ENCODE data around the gene FHIP1B.
"Not testable (repeated sequence)": the region's sequence is repeated elsewhere in the genome, so short reads cannot be mapped to it uniquely, and the experiment has no call there.

FHIP1B gene

DNA sequence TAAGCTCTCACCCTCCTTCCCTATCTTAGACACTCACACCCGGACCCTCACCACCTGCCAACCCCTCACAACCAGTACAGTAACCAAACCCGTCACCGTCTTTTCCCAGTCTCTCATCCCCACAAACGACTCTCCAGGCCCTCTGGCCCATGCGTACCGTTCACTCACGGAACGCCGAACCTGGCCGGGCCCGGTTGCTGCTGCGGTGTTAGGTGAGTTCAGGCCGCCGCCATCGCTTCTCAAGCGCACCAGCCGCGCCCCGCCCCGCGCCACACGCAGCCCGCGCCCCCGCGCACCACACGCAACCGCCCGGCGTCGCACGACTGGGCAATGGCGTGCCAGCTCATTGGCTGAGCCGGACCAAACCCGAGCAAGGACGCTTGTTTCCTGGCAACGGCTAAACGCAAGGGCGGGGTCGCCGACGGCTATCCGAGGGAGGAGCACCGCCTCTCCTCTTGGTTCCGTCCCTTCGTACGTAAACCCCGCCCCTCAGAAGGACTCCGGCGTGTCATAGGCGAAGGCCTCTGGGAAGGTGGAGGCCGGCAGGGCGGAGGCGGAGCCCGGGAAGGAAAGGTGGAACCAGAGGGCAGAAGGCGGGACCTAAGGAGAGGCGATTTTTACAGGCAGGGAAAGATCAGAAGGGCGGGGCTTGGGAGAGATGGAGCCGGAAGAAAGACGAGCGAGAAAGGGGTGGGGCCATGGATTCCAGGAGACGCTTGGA lies at the start of gene FHIP1B:
Gene FHIP1B (minus strand): TSS at position 250 of the 721 bp plus-strand sequence. CDS start 10,120 bp downstream, outside the sequence.
- peak; percentile 99 for DNase-seq

DNA sequence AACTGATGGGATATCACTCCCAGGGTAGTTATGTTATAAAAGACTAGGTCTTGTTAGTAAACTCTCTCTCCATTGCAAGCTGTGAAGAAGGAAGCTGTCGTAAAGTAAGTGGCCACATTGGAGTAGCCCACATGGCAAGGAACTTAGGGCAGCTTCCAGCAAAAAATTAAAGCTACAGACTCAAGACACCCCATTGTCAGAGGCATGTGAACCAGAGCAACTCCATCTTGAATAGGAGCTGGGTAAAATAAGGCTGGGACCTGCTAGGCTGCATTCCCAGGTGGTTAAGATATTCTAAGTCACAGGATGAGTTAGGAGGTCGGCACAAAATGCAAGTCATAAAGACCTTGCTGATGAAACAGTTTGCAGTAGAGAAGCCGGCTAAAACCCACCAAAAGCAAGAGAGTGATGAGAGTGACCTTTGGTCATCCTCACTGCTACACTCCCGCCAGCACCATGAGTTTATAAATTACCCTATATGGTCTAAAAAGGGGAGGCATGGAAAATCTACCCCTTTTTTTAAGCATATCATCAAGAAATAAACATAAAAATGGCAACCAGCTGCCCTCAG lies 49.1 kb upstream of the FHIP1B start:
- no peak for DNase-seq

DNA sequence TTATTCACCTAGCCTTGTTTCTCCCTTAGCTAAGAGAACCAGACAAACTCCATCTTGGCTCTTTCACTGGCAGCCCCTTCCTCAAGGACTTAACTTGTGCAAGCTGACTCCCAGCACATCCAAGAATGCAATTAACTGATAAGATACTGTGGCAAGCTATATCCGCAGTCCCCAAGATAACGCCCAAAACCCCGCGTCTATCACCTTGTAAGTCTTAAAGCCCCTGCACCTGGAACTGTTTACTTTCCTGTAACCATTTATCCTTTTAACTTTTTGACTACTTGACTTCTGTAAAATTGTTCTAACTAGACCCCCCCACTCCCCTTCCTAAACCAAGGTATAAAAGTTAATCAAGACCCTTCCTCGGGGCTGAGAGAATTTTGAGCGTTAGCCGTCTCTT lies 46.4 kb upstream of the FHIP1B start:
- not testable (repeated sequence) for DNase-seq

DNA sequence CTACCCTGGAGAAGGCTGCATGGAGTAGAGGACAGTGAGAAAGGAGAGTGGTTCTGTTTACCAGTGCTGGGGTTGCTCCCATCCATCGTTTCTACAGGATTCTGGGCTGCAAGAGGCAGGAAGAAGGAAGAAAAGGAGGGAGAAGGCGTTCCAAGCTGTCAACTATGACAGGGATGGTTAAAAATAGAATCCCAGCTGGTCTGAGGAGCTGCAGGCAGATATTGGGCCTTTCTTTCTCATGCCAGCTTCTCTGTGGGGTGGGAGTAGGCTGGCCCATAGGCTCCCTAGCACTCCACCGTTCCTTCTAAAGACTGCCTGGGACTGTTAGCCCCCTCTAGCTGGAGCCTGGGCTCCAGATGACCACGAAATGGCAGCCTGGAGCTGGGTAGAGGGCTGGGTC lies 38.8 kb upstream of the FHIP1B start:
- DNase-seq: no peak

DNA sequence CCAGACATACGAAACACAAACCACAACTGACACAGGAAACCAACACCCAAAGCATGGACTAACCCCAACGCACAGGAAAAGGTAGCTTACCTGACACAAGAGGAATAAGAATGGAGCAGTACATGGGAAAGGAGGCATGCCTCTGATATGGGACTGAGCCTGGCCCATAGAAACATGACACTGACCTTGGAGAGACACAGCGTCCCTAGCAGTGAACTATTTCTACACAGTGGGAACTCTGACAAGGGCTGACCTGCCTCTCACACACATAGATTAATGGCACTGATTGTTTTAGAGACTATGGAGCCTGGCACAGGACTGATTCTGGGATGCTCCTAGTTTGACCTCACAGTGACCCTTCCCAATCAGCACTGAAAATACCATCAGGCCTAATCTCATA lies 37.2 kb upstream of the FHIP1B start:
- no peak for DNase-seq

DNA sequence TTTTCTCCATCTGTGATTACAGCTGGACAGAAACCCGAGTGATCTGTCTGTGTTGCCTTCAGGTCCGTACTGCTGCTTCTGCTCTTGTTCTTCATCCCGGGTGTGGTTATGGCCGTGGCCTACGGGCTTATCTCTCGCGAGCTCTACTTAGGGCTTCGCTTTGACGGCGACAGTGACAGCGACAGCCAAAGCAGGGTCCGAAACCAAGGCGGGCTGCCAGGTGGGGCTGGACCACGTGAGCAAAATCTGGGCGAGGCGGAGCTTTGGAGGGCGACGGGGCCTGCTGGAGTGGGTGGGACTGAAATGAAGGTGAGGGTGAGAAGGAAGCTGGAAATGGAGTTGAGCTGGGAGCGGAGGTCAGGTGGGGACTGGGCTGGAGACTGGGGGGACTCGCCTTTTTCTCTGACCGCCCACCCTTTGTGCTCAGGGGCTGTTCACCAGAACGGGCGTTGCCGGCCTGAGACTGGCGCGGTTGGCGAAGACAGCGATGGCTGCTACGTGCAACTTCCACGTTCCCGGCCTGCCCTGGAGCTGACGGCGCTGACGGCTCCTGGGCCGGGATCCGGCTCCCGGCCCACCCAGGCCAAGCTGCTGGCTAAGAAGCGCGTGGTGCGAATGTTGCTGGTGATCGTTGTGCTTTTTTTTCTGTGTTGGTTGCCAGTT lies 36.3 kb upstream of the FHIP1B start:
- DNase-seq: no peak

DNA sequence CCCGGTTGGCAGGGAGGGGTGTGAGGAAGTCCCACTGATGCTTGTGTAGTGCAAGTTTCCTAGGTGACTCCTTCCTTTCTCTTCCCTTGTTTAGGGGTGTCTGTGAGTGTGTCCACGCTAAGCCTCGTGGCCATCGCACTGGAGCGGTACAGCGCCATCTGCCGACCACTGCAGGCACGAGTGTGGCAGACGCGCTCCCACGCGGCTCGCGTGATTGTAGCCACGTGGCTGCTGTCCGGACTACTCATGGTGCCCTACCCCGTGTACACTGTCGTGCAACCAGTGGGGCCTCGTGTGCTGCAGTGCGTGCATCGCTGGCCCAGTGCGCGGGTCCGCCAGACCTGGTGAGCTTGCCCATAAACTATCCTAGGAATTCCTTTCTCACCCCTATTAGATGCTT lies 35.6 kb upstream of the FHIP1B start:
- DNase-seq: peak; percentile 3

DNA sequence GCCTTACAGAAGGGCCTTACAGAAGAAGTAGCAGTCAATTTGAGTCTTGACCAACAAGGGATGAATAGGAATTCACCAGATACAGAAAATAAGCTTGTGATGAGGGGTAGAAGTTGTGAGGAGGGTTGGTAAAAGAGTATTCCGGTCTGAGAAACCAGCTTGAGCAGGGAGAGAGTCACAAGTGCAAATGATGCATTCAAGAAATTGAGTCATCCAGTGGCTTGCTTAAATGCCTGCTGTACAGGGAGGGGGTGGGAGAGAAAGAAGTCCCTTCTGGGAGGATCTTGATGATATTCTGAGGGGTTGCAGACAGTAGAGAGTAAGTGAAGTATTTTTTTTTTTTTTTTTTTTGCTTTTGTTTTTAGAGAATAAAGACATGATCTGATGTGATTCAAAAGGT lies 34.4 kb upstream of the FHIP1B start:
- DNase-seq: no peak

DNA sequence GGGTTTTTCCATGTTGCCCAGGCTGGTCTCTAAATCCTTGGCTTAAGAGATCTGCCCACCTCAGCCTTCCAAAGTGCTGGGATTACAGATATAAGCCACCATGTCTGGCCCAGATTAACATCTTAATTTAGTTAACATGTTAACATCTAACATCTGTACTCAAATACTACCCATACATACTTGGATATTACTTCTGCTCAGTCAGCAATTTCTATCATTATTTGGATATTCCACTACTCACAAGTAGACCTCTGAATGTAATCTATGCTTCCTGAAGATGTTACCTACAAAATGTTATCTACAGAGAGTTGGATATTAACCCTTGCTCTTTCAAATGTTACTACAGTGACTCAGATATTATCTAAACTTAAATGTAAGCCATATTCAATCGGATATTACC lies 29.2 kb upstream of the FHIP1B start:
- no peak for DNase-seq

DNA sequence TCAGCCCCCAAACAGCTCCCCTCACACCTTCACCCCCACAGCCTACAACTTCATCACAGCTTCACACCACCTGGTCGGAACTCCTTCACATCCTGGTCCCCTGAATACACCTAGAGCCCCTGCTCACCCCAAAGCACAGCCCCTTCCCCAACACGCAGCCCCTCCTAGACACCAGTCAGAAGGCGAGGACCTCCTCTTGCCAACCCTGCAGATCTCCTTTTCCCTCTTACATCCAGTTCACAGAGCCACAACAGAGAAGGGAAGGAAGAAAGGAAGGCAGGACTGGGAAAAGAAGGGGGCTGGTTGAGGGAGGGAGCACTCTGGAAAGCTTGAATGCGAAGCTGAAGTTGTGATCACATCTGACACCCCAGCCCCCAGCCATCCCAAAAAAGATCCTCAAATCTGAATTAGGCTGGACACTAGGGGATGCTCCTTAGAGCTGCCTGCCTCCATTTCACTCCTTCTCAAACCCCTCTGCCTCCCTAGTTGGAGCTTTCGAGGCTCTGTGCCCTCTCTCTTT lies 25.8 kb upstream of the FHIP1B start:
- DNase-seq: no peak

DNA sequence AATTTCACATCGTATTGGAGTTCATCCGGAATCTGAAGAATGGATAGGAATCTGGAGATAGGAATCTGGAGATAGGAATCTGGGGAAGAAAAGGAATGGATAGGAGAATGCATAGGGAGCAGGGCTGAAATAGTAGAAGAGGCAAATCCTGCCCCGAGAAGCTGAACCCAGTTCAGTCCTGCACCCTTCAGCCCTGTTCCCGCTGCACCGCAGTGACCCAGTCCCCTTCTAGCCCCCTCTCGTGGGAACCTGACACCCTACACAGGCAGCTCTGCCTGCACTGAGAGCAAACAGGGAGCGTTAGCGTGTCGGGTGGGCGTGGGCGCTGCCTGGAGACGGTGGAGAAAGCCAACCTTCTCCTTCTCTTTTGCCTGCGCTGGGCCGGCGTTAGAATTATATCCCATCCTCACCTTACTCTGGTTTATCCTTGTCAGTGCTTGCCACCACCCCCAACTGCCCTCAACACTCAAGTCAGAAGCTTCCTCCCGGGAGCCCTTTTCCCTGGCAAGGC lies 24.2 kb upstream of the FHIP1B start:
- DNase-seq: no peak

DNA sequence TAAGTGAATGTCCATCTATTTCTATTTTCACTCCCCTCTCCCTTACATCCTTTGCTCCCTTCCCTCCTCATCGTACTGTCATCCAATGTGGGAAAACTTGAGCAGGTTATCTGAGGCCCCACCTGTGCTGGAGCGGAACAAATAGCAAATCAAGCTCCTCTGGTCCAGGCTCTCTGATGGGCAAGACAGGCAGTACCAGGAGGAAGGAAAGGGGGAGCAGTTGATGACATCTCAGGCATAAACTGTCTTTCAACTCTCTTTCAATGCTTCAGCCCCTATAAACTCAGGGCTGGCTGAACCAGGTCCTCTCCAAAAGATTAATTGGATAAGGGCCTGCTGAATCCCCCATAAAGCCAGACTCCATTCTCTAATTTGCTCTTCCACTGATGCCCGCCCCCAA lies 23.7 kb upstream of the FHIP1B start:
- DNase-seq: no peak

DNA sequence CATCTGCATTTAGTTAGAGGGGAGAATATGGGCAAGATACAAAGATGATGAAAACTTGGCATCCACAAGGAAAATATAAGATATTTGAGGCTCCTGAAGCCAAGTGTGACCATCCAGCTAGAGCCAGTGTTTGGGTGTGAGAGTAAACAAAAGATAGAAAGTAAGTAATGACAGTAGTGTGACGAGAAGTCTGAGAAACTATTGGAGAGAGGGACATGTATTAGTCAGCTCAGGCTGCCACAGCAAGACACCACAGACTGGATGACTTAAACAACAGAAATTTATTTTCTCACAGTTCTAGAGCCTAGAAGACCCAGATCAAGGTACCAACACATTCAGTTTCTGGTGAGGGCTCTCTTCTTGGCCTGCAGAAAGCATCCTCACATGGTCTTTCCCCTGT lies 18.8 kb upstream of the FHIP1B start:
- DNase-seq: no peak

DNA sequence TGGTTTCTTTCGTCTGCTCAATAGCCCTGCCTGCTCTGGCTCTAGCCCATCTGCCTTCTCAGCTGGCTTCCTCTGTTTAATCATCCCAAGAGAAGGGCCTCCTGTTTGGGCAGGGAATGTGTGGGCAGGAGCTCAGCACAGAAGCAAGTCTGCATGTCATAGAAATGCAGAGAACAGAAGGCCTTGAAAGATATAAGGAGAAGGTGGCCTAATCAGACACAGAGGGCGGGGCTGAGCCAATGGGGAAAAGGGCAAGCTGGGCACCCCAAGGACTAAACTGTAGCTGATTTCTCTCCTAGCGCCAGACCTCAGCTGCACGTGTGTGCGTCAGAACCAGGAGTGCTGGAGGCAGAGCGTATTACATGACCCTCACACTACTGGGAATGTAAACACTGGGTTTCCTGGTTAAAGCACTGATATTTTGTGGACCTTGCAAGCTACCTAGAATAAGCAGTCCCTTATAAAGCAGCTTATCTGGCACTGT lies 17.6 kb upstream of the FHIP1B start:
- no peak for DNase-seq

DNA sequence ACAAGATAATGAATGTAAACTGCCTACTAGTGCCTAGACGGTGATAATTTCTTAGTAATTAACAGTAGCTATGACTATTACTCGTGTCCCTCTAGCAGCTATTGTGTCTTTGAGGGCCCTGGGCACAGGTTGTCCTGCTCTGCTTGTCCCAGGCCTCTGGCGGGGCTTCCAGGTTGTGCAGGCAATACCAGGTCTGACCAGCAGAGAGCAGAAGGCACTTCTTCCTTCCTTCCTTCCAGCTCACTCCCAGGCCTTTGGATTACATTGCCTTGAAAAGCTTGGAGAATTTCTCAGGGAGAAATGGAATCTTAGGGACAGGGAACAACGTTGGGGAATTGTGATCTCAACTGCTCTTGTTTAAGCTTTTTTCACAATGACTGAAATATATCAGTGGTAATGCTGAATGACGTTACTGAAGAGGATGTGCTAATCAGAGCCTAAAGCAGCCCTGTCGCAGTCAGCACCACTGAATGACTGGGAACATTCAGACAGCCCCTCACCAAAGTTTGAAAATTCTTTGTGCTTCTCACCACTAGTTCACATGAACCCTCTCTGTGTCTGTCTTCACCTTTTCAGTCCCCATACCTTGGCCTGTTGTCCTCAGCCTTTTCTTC lies 16.8 kb upstream of the FHIP1B start:
- DNase-seq: peak; percentile 50

DNA sequence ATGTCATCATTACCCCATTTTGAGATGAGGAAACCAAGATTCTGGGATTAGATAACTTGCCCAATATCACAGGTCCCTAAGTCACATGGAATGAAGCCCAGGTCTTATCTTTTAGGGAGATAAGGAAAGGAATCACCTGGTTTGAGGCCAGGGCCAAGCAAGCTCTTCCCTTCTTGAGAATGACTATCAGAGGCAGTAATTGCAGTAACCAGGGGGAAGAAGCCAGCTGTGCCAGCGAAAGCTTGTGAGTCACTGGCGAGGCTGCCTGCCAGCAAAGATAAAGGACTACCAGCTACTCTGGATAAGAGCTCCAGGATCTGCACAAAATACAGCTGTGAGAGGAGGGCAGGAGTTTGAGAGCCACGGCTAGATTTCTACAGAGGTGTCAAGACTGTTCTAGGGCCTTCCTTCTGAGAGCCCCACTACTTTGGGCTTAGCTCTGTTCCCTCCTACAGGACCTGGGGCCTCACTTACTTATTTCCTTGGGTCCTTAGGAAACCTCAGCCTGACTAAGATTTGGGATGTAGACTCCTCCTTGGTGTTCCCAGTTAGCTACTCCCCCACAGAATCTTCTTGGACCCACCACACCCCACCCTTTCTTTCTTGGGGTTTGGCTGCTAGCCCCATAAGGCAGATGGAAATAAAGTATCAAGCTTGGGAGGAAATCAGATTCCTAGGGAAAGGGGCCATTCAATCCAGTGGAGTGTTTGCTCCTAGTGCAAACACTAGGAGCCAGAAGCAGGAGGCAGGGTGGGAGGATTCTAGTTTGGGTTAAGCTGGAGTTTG lies 15.5 kb upstream of the FHIP1B start:
- DNase-seq: no peak

DNA sequence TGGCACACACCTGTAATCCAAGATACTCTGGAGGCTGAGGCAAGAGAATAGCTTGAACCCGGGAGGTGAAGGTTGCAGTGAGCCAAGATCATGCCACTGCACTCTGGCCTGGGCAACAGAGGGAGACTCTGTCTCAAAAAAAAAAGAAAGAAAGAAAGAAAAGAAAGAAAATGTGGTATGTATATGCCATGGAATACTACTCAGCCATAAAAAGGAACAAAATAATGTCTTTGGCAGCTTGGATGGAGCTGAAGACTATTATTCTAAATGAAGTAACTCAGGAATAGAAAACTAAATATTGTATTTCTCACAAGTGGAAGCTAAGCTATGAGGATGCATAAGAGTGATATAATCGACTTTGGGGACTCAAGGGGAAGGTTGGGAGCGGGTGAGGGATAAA lies 14.5 kb upstream of the FHIP1B start:
- DNase-seq: not testable (repeated sequence)

DNA sequence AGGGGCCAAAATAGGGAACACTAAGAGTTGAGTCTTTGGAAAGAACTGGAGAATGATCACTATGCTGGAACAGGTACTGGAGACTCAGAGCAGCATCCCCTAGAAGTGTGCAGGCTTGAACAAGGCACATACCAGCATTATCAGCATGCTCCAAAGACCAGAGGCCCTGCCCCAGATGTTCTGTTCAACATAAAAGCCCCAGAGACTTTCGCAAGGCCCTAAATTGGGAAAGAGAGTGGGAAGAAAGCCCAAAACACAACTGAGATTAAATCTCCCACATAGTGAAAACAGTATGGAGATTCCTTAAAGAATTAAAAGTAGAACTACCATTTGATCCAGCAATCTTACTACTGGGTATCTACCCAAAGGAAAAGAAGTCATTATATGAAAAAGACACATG lies 13.8 kb upstream of the FHIP1B start:
- DNase-seq: no peak

DNA sequence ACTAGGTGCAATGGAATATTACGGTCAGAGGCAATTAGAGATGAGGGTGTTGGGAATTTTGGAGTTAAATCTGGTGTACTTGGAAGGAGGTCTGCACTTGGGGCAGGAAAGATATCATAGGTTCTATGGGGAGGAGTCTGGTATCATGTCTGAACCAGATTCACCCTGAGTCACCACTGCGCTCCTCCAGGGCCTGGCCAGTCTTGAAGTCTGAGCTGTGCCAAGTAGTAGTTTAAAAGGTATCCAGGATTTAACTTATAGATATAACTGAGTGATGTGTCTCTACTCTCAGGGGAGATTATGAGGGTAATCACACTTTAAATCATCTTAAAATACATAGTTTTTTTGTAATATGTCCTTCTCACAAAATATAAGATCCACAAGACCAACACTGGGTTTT lies 11.1 kb upstream of the FHIP1B start:
- no peak for DNase-seq

DNA sequence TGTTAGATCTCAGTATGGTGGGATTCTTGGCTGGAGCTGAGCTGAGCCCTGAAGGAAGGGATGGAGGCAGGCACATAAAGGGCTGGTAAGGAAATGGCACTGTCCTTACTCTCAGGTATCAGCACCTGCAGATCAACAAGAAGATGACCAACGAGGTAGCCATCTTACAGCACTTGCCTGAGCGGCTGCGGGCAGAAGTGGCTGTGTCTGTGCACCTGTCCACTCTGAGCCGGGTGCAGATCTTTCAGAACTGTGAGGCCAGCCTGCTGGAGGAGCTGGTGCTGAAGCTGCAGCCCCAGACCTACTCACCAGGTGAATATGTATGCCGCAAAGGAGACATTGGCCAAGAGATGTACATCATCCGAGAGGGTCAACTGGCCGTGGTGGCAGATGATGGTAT lies 6.9 kb upstream of the FHIP1B start:
- no peak for DNase-seq

DNA sequence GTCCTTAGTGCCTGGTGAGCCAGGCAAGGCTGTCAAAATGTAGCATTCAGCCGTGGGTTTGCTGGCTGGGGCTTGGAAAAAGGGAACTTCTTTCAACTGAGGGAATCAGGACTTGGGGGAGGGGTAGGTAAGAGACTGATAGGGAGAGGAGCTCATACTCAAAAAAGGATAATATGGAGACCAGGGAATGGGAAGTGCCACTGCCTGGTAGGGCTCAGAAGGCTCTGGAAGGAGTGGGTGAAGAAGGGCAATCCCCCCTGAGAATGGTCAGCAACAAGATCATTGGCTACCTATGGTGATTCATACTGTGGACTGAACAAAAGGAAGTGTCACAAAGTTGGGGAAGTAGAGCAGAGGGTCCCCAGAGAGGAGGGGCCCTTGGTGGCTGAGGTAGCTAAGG lies 6.3 kb upstream of the FHIP1B start:
- DNase-seq: no peak

DNA sequence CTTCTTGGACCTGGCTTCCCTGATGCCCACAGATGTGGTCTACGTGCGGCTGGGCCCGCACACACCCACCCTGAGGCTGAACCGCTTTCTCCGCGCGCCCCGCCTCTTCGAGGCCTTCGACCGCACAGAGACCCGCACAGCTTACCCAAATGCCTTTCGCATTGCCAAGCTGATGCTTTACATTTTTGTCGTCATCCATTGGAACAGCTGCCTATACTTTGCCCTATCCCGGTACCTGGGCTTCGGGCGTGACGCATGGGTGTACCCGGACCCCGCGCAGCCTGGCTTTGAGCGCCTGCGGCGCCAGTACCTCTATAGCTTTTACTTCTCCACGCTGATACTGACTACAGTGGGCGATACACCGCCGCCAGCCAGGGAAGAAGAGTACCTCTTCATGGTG lies 5.7 kb upstream of the FHIP1B start:
- no peak for DNase-seq

DNA sequence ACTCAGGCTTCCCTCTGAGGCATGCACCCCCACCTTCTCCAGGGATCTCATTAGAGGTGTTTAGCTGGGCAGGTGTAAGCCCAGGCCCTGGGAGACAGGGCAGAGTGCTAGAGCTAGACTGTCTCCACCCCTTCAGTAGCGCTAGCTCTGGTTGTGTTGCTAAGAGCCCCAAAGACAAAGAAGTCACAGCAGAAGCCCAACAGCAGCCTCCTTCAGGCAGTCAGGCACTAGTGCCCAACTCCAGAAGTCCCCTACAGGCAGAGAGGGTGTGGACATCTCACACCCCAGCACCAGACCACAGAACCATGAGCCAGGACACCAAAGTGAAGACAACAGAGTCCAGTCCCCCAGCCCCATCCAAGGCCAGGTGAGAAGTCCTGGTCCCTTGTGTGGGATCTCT lies 4.5 kb upstream of the FHIP1B start, which contains the start of gene CNGA4:
Gene CNGA4 (plus strand): TSS at position 188 of the 400 bp plus-strand sequence. CDS start 118 bp downstream, at position 306.
- DNase-seq: no peak
